HG03342 (cell line): ENCODE measurements around the gene MNX1.

Experiments used
- ATAC-seq: cut with Tn5 transposase; IDR thresholded peaks from one replicate; pipeline ENCODE4 v1.9.1; 2021; ENCODE audit warnings: mild to moderate bottlenecking, moderate library complexity; ENCODE audit not compliant: unreplicated experiment

Gene MNX1

DNA sequence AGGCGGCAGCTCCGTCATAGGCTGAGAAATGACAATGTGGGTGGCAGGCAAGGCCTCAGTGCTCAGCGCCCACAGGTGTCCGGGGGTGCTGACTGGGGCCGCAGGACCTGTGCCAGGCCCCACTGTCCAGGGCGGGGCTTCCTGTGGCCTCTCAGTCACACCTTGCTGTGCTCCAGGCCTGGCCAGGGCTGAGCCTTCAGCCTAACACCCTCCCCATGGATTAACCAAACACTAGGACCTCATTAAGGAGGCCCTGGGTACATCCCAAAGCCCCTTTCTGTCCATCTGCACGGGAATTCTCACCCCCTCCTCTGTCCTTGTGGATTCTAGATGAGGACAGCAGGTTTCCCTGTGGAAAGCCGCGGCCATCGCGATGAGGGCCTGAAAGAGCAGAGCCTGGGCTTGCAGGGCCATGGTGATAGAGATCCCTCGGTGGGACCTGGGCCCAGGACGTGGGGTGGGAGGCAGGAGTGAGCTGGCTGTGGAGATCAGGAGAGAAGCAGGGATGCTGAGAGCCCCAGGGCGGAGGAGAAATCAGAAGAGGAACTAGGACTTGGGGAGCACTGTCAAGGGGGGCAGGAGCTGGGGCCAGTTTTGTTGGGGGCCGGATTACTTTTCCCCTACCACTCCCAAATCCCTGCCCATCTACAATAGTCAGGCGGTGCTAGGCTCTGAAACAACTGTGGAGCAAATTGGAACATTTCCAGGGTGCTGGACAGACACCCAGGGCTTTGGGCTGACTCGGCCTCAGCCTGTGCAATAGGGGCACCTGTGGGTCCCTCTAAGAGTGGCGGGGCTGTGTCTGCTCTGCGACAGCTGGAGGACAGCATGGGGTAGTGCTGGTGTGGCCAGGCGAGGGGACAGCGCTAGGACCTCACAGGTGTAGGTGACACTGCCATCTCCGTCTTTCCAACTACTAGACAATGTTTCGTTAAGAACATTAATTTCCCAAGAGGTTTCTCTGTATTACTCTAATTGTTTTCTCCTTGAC is 23.3 kb upstream of the MNX1 start:
- ATAC-seq = no peak

DNA sequence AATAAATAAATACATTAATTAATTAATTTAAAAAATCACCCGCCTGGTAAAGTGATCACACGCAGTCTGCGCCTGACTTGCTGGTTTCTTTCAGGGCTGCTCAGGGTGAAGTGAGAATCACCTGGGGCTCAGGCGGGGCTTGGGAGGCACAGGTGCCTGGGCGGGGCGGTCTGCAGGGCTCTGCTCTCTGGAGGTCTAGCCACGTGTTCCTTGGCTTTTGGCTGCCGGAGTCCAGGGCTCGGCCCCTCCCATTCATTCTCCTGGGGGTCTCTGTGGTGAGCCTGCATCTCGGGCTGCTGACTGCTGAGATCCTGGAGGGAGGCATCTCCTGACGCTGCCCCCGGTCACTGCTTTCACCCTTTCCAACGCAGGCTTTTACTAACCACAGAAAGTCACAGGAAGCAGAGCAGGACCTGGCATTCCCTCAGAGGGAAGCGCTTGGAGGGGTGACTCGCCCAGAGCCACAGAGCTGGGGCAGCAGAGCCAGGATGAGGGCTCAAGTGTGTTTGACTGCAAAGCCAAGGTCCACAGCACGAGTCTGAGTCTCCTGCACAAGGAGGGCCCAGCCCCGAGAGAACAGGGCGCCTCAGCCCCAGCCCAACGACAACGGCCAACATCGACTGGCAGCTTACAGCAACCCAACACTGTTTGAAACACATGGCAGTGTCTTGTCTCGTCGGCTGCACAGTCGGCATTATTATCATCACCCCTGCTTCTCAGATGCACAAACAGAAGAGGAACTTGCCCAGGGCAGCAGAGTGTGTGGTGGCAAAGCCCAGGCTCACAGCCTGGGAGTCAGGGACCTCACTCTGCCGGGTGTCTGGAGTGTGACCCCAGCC is 22.4 kb upstream of the MNX1 start:
- no peak for ATAC-seq

DNA sequence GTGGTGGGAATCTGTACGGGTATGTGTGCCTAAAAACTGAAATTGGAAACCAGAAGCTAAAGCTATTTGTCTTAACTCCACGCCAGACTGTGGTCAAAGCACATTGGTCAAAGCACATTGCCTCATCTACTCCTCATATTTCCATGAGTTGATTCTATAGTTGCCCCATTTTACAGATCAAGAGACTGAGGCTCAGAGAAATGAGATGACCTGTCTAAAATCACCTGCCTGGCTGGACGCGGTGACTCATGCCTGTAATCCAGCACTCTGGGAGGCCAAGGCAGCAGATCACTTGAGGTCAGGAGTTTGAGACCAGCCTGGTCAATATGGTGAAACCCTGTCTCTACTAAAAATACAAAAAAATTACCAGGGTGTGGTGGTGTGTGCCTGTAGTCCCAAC is 21.7 kb upstream of the MNX1 start:
- no peak for ATAC-seq

DNA sequence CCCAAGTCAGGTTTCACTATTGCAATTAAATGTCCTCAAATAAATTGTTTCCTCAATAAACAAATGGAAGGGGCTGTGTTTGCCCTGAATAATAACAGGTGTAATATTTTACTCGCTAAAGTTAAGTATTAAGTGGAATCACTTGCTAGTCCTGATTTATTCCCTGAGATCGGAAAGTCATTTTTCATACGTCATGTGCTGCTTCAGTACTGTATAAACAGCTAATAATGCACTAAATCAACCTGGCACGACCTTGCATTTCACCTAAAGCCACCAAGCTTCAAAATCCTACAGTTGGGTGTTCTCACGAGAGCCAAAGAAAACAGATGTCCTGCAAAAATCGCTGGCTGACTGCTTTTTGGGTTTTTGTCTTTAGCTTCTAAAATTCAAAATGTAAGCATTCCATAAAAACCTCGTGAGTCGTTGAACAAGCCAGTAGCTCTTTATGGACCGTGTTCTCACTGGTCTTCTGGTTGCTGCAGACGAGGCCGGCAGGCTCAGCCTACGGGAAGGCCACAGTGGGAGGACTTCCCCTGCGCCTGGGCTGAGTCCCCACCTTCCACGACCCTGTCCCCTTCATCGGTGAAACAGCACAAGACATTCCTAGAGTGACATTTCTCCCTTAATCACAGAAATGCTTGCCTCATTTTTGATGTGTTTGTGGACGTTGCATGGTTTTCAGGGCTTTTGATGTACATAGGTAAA is 17.9 kb upstream of the MNX1 start:
- ATAC-seq = no peak

DNA sequence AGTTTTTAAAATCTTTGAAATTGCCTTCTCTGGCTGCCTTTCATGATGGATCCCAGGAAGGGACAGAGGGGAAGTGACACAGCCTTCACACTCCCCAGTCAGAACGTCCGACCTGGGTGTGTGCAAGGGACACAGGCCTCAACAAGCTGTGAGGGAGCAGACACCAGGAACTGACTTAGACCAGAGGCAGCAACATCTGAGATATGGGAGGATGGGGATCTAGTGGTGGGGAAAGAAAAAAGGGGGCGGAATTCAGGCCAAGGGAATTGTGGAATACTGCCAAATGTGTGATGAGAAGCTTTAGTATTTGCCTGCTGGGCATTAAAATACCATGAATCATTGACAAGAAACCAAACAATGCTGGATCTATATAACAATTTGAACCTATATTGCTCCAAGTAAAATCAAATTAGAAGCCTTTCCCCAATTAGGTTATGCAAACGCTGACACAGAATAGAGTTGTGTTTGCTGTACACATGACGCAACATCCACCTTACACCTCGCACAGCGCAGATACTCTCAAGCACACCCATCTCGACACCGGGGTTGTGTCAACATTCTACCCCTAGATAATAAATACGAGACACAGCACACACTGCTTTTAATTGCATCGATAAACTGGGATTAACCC is 17.2 kb upstream of the MNX1 start:
- ATAC-seq = no peak

DNA sequence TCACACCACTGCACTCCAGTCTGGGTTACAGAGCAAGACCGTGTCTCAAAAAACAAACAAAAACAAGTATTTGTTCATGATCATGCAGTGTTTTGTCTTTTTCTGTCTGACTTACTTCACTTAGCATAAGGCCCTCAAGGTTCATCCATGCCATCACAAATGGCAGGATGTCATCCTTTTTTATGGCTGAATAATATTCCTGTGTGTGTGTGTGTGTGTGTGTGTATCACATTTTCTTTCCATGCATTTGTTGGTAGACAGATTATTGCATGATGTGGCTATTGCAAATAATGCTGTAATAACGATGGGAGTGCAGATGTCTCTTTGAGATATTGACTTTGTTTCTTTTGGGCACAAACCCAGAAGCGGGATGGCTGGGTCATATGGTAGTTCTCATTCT is 14.3 kb upstream of the MNX1 start:
- no peak for ATAC-seq

DNA sequence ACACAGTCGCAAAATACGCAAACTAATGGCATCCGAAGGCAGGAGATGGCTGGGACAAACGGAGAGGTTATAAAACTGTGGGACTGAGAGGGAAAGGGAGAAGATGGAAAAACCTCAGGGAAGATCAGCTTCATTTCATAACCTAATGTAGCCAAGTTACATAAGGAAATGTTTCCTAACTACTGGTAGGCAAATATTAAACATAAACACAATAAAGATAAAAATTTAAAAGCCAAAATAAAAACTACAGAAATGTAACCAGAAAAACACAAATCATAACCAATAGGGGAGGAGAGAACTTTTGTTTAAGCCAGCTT is 13.1 kb upstream of the MNX1 start:
- ATAC-seq = no peak

DNA sequence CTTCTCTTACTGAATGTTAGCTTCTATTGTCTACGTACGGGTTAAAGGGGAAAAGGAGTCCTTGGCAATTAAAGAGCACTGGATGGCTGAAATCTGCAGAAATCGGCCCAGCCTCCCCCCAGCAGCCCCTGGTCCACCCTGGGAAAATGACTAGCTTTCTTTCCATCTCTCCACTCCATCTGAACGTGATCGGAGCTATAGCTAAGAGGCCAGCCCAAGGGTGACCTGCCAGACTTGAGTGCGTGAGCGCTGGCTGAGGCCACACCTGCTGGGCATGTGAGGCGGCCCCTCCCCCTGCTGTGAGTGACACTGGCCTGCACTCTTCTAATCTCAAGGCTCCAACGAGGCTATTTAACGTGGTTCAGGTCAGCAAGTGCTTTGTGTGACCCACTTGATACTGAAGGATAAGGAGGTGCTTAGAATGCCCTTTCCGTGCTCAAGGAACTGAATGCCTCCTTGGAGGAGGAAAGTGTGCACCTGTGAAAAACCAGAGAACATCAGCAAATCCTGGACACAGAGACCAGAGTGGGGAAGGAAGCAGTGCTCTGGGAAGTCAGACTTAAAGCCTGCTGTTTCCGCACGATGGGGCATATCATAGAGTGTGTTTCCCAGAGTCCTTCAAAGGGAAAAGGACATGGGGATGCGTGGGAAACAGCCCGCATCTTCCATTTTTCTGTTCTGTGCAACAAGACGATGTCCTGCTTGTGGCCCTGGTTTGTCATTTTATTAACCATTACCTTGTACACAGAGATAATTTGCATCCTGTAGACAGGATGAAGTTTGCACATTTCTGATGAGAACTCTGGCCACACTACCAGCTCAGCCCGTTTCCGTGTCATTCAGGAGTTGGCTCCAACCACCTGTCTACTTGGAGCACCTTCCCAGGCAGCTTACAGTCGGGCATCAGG is 12.5 kb upstream of the MNX1 start:
- ATAC-seq = no peak

DNA sequence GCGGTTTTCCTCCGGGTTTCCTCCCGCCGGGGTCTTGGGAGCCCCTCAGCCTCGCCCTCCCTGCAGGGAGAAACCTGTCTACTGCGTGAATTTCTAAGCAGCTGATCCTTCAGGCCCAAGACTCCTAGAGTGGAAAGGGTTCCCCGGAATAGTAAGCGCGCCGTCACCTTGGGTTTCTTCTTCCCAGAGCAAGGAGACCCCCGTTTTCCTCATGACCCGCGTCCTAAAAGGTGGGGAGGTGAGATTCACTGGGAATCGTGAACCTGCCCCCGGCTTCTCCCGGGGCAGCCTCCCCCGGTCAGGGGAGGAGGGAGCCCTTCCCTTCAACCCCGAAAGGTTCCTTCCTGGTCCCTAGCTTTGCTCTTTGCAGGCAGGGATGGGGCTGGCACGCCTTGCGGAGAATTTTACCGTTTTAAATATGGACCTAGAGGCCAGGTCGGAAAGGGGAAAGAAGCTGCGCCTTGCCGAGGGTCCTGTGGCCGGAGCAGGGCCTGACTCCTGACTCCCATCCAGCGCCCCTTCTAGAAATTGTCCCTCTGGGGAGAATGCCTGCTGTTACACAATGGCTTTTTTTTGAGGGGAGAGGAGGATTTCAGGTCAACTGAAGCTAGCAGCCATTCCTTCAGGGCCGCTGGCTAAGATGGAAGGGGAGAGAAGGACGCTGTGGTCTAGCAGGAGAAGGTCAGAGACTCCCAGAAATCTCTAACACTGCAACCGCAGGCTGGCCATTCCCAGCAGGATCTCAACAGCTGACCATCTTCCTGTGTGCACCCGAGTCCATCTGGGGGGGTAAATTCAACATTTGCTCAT is 11.6 kb upstream of the MNX1 start:
- ATAC-seq = no peak

DNA sequence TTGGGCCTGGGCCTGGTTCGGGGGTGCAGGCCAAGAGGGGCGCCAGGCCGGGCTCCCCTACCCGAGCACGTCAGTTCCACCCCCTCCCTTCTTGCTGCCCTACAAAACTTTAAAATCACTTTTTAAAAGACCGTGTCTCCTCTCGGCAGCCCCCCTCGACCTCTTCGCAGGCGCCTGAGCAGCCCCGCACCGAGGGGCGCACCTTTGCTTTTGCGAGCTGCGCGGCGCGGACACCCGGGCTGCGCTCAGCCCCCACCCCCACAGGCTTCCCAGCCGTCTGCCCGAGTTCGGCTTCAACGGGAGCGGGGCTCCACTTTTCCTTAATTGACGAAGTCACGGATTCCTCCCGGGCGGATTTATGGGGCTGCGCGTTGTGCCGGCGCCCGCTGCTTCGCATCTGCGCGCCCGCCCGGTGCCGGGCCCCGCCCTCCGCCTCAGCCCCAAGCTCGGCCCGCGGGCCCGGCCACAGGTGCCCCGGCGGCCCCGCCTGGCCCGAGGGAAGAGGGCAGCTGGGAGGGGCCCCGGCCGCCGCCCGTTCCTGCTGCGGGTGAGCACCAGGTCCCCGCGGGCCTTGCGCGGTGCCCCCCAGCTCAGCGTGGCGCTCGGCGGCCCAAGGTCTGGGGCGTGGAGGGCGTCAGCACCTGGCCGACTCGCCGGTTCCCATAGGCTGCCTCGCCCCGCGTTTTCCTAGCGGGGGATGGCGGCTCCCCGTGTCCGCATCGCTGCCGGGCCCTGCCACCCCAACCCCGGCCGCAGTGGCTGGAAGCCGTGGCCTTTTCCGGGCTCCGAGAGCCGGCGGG is 10.8 kb upstream of the MNX1 start:
- no peak for ATAC-seq

DNA sequence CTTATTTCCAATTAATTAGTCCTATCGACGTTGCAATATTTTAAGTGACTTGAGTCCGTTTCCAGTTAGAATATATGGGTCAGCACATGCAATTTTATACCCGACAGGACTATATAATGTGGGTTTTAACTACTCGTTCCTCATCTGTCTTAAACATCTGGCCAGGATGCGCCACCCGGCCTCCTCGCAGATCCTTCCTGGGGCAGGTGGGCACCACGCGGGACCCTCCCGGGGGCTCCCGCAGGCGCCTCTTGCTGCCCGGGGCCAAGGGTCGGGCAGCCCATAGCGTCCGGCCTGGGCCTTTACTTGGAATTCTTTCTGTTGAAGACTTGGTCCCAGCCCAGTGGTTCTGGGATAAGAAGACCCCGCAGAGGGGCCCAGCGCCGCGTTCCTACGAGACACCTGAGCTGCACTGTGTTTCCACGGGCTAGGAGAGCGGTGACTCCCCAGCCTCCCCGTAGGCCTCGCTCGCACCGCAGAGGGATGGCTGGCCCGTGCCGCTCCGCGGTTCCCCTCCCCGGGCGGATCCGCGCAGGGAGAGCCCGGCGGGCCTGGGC is 10.1 kb upstream of the MNX1 start:
- no peak for ATAC-seq

DNA sequence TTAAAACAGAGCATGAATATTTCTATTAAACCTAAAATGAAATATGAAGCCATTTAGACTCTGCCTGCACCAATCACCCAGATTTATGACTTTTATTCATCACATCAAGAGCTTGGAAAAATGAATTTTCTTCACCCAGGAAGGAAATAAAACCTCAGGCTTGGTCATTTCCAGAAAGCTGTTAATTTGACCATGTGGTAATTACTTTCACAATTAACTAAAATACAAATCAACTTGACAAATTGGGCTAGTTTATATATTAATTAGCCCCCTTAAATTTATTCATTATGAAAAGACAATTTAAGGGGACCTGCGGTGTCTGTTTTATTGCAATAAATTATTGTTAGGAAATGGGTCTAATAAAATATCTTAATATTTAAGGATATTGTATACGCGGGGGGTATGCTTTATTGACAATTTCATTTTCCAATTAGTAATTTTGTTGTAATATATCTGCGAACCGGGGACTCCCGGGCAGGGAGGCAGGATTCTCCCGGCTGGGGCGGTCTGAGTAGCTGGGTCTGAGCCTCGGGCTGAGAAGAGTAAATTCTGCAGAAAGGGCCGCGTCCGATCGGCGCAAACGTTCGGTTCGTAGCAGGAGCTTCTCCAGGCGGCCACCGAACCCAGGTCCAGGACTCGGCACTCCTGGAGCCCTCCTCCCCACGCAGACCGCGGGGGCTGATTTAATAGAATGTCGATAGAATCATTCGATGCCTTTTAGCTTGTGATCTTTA is 9.4 kb upstream of the MNX1 start:
- ATAC-seq = no peak

DNA sequence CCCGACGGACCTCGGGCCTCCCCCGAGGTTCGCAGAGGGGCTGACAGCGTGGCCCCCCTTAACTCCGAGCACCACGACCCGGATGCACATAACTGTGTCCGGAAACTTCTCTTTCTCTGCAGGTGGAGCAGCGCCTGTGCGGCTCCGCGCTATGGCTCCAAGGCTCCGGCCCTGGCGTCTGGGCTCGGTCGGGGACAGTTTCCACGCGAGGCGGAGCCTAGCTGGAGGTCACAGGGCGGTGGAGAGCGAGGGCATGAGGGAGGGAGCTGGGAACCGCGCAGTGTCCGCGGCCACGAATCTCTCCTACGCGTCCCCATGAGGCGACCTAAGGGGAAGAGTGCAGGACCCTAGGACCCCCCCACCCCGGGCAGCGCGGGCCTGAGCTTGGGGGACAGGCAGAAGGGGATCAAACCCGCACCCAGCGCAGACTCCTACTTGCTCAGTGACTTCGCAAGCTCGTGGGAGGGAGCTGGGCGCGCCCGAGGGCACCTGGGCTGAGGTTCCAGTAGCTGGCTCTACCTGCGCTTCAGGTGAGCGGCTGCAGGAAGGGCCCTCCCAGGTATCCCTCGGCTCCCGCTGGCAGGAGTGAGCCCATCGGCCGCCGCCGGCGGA is 8.6 kb upstream of the MNX1 start:
- ATAC-seq = no peak

DNA sequence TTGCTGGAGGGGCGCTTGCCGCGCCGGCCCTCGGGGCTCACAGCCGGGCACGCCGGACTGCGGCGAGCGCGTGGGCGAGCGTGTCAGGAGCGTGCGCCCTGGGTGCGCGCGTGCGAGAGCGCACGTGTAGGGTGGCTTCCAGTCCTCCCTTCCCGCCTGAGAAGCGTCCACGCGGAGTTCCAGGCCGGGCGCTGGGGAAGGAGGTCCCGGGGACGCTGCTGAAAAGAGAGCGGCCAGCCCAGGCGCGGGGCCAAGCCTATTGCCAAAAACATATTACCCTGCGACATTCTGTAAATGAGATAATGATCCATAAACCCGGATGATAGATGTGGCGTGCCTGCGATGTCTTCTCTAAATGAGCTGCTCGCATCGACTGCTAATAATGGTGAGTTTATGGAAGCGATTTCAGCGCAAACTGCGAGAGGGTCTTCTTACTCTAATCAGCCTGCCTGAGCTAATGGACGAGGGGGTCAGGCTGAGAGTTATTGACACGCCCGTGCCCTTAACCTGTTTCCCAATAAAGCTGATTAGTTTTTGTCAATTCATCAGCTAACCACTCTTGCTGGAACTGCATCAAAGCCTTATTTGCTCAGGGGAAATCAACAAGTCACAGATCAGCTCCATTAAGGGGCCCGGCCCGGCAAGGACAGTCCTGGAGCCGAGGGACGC is 8.0 kb upstream of the MNX1 start:
- ATAC-seq = no peak

DNA sequence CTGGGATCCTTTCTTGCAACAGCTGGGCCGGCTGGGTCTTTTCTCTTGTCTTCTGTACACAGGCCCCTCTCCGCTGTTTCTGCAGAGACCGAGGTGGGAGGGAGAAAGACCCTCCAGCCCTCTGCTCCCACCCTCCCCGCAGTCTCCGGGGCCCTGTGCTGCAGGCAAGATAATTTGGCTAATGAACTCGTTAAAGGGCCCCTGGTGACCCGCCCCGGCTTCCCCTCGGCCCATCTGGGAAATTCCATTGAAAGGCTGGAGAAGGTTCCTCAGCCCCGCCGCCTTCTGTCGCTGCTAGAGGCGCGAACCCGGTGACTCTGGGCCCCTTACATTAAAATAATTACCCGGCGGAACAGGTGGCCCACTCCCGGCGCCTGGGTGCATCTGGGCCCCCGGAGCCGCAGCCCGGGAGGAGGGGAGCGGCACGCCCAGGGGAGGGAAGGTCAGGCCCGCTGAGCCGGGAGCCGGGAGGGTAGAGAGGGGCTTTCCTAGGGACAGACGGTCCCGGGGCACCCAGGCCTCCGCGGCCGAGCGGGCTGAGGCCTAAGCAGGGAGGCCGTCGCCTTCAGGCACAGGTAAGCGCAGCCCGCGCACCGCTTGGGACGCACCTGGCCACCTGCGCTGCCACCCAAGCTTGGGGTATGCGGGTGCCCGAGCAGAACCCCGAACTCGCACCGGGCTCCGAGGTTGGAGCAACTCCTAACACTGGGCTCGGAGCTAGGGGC is 7.3 kb upstream of the MNX1 start:
- ATAC-seq = no peak

DNA sequence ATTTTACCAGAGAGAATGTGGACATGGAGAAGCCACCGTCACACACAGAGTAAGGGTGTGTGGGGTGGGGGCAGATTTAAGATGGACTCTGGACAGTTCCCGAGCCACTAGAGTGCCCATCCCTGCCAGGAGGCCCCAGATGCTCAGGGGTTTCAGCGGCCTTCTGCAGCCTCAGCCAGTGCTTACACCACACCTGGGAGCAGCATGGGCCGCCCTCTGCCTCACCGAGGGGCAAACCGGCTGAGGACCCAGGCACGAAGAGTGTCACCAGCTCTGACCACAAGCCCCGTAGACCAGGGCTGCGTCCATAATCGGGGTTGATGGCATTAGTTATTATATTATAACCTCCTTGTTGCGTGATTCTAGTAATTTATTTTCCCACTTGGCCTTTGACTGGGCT is 6.7 kb upstream of the MNX1 start:
- no peak for ATAC-seq
